HUES6 (cell line): ENCODE measurements around the gene CCDC158.

ENCODE experiments used
- H3K27ac ChIP-seq: 2 replicates; pipeline ENCODE4 v1.7.0; 2013; ENCODE audit warnings: low read depth, mild to moderate bottlenecking, low read length, inconsistent platforms
- H3K27me3 ChIP-seq: 2 replicates; pipeline ENCODE4 v1.6.1; 2013; ENCODE audit warnings: low read length; ENCODE audit not compliant: control insufficient read depth, insufficient read depth
- H3K36me3 ChIP-seq: 2 replicates; pipeline ENCODE4 v1.6.1; 2013; ENCODE audit warnings: low read length; ENCODE audit not compliant: control insufficient read depth, insufficient read depth
- H3K4me1 ChIP-seq: 2 replicates; pipeline ENCODE4 v1.6.1; 2013; ENCODE audit warnings: low read length; ENCODE audit not compliant: control insufficient read depth, insufficient read depth
- H3K4me3 ChIP-seq: 2 replicates; pipeline ENCODE4 v1.5.1; 2013; ENCODE audit warnings: low read depth, low read length
- H3K9ac ChIP-seq: one replicate; pipeline ENCODE4 v1.6.1; 2013; ENCODE audit warnings: mild to moderate bottlenecking, low read length
- H3K9me3 ChIP-seq: 2 replicates; pipeline ENCODE4 v1.6.1; 2013; ENCODE audit warnings: low read depth, low read length; ENCODE audit not compliant: control insufficient read depth, insufficient read depth

Gene CCDC158

GRCh38 chr4:76270244-76271175 lies 150.4 kb downstream of the CCDC158 start:
- no peaks in the 10 kb centered on the region for H3K36me3 ChIP-seq
- 0 out of 2 replicates have a peak, but pooled peaks cover 4% of the 10 kb centered on the region for H3K27me3 ChIP-seq
- no peak overlapping the region for H3K27ac ChIP-seq
- H3K9me3 ChIP-seq: no peaks in the 10 kb centered on the region
- no peak overlapping the region for H3K4me3 ChIP-seq
- no peaks in the 10 kb centered on the region for H3K4me1 ChIP-seq
- no peak overlapping the region for H3K9ac ChIP-seq

GRCh38 chr4:76267811-76268210 lies 153.1 kb downstream of the CCDC158 start:
- Histone ChIP-seq H3K27me3 (0 out of 2 replicates have a peak, but pooled peaks cover 4% of the 10 kb centered on the region), H3K4me3 (no peak overlapping the region), H3K9me3 (no peaks in the 10 kb centered on the region), H3K9ac (no peak overlapping the region), H3K4me1 (no peaks in the 10 kb centered on the region), H3K36me3 (no peaks in the 10 kb centered on the region), H3K27ac (no peak overlapping the region)

GRCh38 chr4:76266627-76267026 lies 154.3 kb downstream of the CCDC158 start:
- Histone ChIP-seq H3K4me3 (no peak overlapping the region), H3K4me1 (no peaks in the 10 kb centered on the region), H3K27ac (no peak overlapping the region), H3K27me3 (0 out of 2 replicates have a peak, but pooled peaks cover 4% of the 10 kb centered on the region), H3K9me3 (no peaks in the 10 kb centered on the region), H3K9ac (no peak overlapping the region), H3K36me3 (no peaks in the 10 kb centered on the region)

GRCh38 chr4:76265631-76266218 lies 155.2 kb downstream of the CCDC158 start:
- H3K4me3 ChIP-seq: no peak overlapping the region
- no peak overlapping the region for H3K9ac ChIP-seq
- no peaks in the 10 kb centered on the region for H3K36me3 ChIP-seq
- no peaks in the 10 kb centered on the region for H3K9me3 ChIP-seq
- H3K4me1 ChIP-seq: no peaks in the 10 kb centered on the region
- H3K27me3 ChIP-seq: no peaks in the 10 kb centered on the region
- H3K27ac ChIP-seq: no peak overlapping the region
